Progenitor cell of endocrine pancreas (in vitro differentiated cells): ENCODE results near the gene AGMO. TPM values are rescaled to one million over a fixed set of nuclear protein-coding genes. Genes with fewer than 3 reads are reported as not detected.

Source experiments
- DNase-seq: peaks from one replicate; pipeline ENCODE4 v3.0.0; 2021; ENCODE audit warnings: low spot score; ENCODE audit not compliant: unreplicated experiment
- H3K27ac Mint-ChIP-seq: 2 replicates; pipeline ENCODE4 v1.8.0; 2021; ENCODE audit warnings: mild to moderate bottlenecking, moderate library complexity, mixed read lengths
- H3K27me3 Mint-ChIP-seq: 2 replicates; pipeline ENCODE4 v1.8.0; 2021; ENCODE audit warnings: mixed read lengths
- H3K36me3 Mint-ChIP-seq: 2 replicates; pipeline ENCODE4 v1.8.0; 2022; ENCODE audit warnings: mixed read lengths; ENCODE audit not compliant: insufficient read depth
- H3K4me1 Mint-ChIP-seq: 2 replicates; pipeline ENCODE4 v1.8.0; 2021; ENCODE audit warnings: low read depth, mixed read lengths
- H3K4me3 Mint-ChIP-seq: 2 replicates; pipeline ENCODE4 v1.8.0; 2021; ENCODE audit warnings: low read depth, mild to moderate bottlenecking, moderate library complexity, mixed read lengths
- H3K9me3 Mint-ChIP-seq: 2 replicates; pipeline ENCODE4 v1.8.0; 2021; ENCODE audit warnings: low read depth, mixed read lengths
- CTCF ChIP-seq: fragments of 200-600 bp; sonication (generic); IDR thresholded peaks from one replicate; pipeline ENCODE4 v1.5.0; 2021; ENCODE audit warnings: antibody characterized with exemption, mild to moderate bottlenecking; ENCODE audit not compliant: unreplicated experiment
- long read RNA-seq: library from polyadenylated mRNA; unstranded; transcript quantifications from one replicate; pipeline ENCODE4 v2.0.0, GENCODE V29; 2020
- total RNA-seq: library from RNA; stranded (reverse); gene quantifications from 2 replicates; pipeline ENCODE4 v1.2.1, GENCODE V29; 2021

Gene AGMO
- 0.19 and 0.27 TPM in 2 replicates for total RNA-seq
- long read RNA-seq, partial matches to known transcripts, result 0 of 3 reads
- long read RNA-seq, other reads (novel, unspliced or antisense), result 3 of 3 reads

DNA sequence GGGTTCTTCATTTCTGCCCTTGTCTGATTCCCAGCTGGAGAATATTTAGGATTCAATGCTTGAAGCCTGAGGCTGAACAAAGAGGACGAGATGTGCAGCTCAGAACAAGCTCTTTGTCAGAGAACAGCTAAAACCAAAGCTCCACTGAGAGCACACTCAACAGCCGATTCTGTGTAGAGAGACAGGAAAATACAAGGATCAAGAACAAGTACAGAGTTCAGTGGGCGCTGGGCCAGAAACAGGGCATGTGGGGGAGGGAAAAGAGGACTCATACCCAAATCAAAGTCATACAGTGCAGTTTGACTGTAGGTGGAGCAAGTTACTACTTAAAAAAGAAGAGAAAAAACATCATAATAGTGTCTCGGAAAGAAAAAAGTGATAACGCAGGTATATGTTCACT, at the start of gene AGMO:
AGMO (minus strand) TSS at position 181 of the 400 bp plus-strand sequence.
- Mint-ChIP-seq H3K36me3 (no peaks in the 10 kb centered on the region), H3K27ac (no peak within 1 kb of the TSS), H3K4me1 (peaks cover 2% of the 10 kb centered on the region), H3K27me3 (no peaks in the 10 kb centered on the region), H3K9me3 (no peaks in the 10 kb centered on the region), H3K4me3 (no peak within 1 kb of the TSS)
- DNase-seq, result no peak
- no peak for TF ChIP-seq CTCF

- Mint-ChIP-seq H3K4me1 (no peaks in the 10 kb centered on the region), H3K4me3 (no peak overlapping the region), H3K27ac (no peak overlapping the region), H3K27me3 (no peaks in the 10 kb centered on the region), H3K36me3 (no peaks in the 10 kb centered on the region), H3K9me3 (no peaks in the 10 kb centered on the region)
- TF ChIP-seq CTCF, result no peak
- no peak for DNase-seq
Observed at GRCh38 chr7:15610503-15610902, 48.7 kb upstream of the AGMO start.

- Mint-ChIP-seq H3K36me3 (no peaks in the 10 kb centered on the region), H3K9me3 (no peaks in the 10 kb centered on the region), H3K27me3 (no peaks in the 10 kb centered on the region), H3K27ac (no peak overlapping the region), H3K4me3 (no peak overlapping the region), H3K4me1 (no peaks in the 10 kb centered on the region)
- TF ChIP-seq CTCF, result no peak
- DNase-seq, result no peak
Observed at GRCh38 chr7:15609287-15609686, 47.5 kb upstream of the AGMO start.

GRCh38 chr7:15607529-15608210, 45.9 kb upstream of the AGMO start:
- Mint-ChIP-seq H3K27me3 (no peaks in the 10 kb centered on the region), H3K4me1 (no peaks in the 10 kb centered on the region), H3K4me3 (peak overlapping the region; percentile 15), H3K9me3 (no peaks in the 10 kb centered on the region), H3K36me3 (no peaks in the 10 kb centered on the region), H3K27ac (no peak overlapping the region)
- DNase-seq, result no peak
- TF ChIP-seq CTCF, result no peak

- Mint-ChIP-seq H3K4me1 (no peaks in the 10 kb centered on the region), H3K36me3 (no peaks in the 10 kb centered on the region), H3K4me3 (no peak overlapping the region), H3K9me3 (no peaks in the 10 kb centered on the region), H3K27me3 (no peaks in the 10 kb centered on the region), H3K27ac (no peak overlapping the region)
- no peak for TF ChIP-seq CTCF
- DNase-seq, result no peak
Observed at GRCh38 chr7:15606561-15606960, 44.7 kb upstream of the AGMO start.
